H1 (cell line): ENCODE measurements around the gene DENND5B. TPM values are rescaled to one million over a fixed set of nuclear protein-coding genes. Genes with fewer than 3 reads are reported as not detected.

Experiments used
- CTCF ChIA-PET: fragments of 300-600 bp; sonication (Branson Sonifier 250); formaldehyde crosslinking; loops from one replicate; lab custom pipeline; 2021; ENCODE audit not compliant: partially characterized antibody; lab: Charles Lee
- POLR2A ChIA-PET: fragments of 300-600 bp; sonication (Branson Sonifier 250); formaldehyde crosslinking; loops from one replicate; lab custom pipeline; 2021; ENCODE audit warnings: inconsistent platforms; ENCODE audit not compliant: partially characterized antibody; lab: Charles Lee
- DNase-seq, 2 experiments: peaks; one replicate each; pipeline versions ENCODE4 v3.0.0 to v3.0.0-alpha.2; 2010 to 2022; ENCODE audit warnings: low spot score in 2 of 2, low read depth in 1 of 2, mixed read lengths in 1 of 2
- FAIRE-seq: peaks from 2 replicates; lab custom pipeline; 2011; peaks lifted over from hg19 to GRCh38; lab: Jason Lieb, UNC
- H2AFZ ChIP-seq: 2 replicates; pipeline ENCODE4 v1.8.1; 2012; ENCODE audit warnings: low read length, inconsistent platforms
- H2AK5ac ChIP-seq: 2 replicates; pipeline ENCODE4 v1.6.1; 2013; ENCODE audit warnings: low read depth, low read length
- H2BK120ac ChIP-seq: replicated peaks from 2 replicates; pipeline ENCODE3; 2013; ENCODE audit warnings: low read depth, low read length, inconsistent platforms
- H2BK12ac ChIP-seq: 2 replicates; pipeline ENCODE4 v1.6.1; 2013; ENCODE audit warnings: low read depth, low read length
- H2BK15ac ChIP-seq: 2 replicates; pipeline ENCODE4 v1.6.1; 2013; ENCODE audit warnings: low read length
- H2BK20ac ChIP-seq: 2 replicates; pipeline ENCODE4 v1.6.1; 2013; ENCODE audit warnings: low read length
- H2BK5ac ChIP-seq: 2 replicates; pipeline ENCODE4 v1.6.1; 2013; ENCODE audit warnings: low read depth, low read length
- H3K14ac ChIP-seq: 2 replicates; pipeline ENCODE4 v1.6.1; 2013; ENCODE audit warnings: inconsistent platforms; ENCODE audit not compliant: insufficient read length
- H3K18ac ChIP-seq: 2 replicates; pipeline ENCODE4 v1.6.1; 2013; ENCODE audit warnings: low read length; ENCODE audit errors: extremely low read depth
- H3K23ac ChIP-seq: 2 replicates; pipeline ENCODE4 v1.6.1; 2013; ENCODE audit warnings: inconsistent platforms; ENCODE audit not compliant: insufficient read length
- H3K23me2 ChIP-seq: 2 replicates; pipeline ENCODE4 v1.6.1; 2013; ENCODE audit warnings: low read depth, low read length
- H3K27ac ChIP-seq: 2 replicates; pipeline ENCODE4 v1.6.1; 2011; ENCODE audit warnings: low read depth, low read length, inconsistent platforms
- H3K27me3 ChIP-seq, 4 experiments: replicated peaks in 1 of 4; 1 replicate in 1 of 4; 2 replicates in 3 of 4; pipeline versions ENCODE4 v1.6.1 to v1.8.1; 2011 to 2013; ENCODE audit warnings: low read length in 3 of 4, mild to moderate bottlenecking in 3 of 4, inconsistent platforms in 2 of 4, mixed read lengths in 2 of 4, moderate library complexity in 1 of 4; ENCODE audit not compliant: control insufficient read depth in 3 of 4, insufficient read depth in 3 of 4; ENCODE audit errors: extremely low read depth in 1 of 4
- H3K36me3 ChIP-seq, 4 experiments: 2 replicates each; pipeline versions ENCODE4 v1.6.1 to v1.8.1; 2011 to 2013; ENCODE audit warnings: mild to moderate bottlenecking in 4 of 4, low read length in 3 of 4, moderate library complexity in 2 of 4, control low read depth in 1 of 4, inconsistent platforms in 1 of 4; ENCODE audit not compliant: insufficient read depth in 4 of 4, control insufficient read depth in 2 of 4
- H3K4ac ChIP-seq: replicated peaks from 2 replicates; pipeline ENCODE3; 2013; ENCODE audit warnings: low read length, low read depth, mixed read lengths, inconsistent platforms; ENCODE audit not compliant: insufficient read length
- H3K4me1 ChIP-seq, 4 experiments: replicated peaks in 1 of 4; 1 replicate in 1 of 4; 2 replicates in 3 of 4; pipeline versions ENCODE4 v1.6.1 to v1.8.1; 2011 to 2013; ENCODE audit warnings: low read length in 3 of 4, inconsistent platforms in 2 of 4, mixed read lengths in 1 of 4; ENCODE audit not compliant: insufficient read depth in 4 of 4, control insufficient read depth in 3 of 4
- H3K4me2 ChIP-seq, 2 experiments: 2 replicates each; pipeline versions ENCODE4 v1.6.1 to v1.8.1; 2011 to 2013; ENCODE audit warnings: low read depth in 2 of 2, low read length in 2 of 2, control low read depth in 1 of 2, inconsistent platforms in 1 of 2, mild to moderate bottlenecking in 1 of 2; ENCODE audit not compliant: insufficient read depth in 1 of 2
- H3K4me3 ChIP-seq, 4 experiments: fragments of 200-600, 300-600 bp in 1 of 4; sonication (generic), shearing (Covaris generic), sonication (Bioruptor Twin) in 1 of 4; 2 replicates each; pipeline versions ENCODE4 v1.5.1 to v1.8.1; 2011 to 2016; ENCODE audit warnings: low read length in 4 of 4, low read depth in 3 of 4, control low read depth in 2 of 4, inconsistent platforms in 2 of 4, mild to moderate bottlenecking in 2 of 4, mixed read lengths in 1 of 4, moderate library complexity in 1 of 4; ENCODE audit not compliant: insufficient read depth in 2 of 4; ENCODE audit errors: extremely low read depth in 1 of 4
- H3K56ac ChIP-seq: replicated peaks from 2 replicates; pipeline ENCODE3; 2013; ENCODE audit warnings: low read depth, mild to moderate bottlenecking, mixed read lengths, low read length, inconsistent platforms; ENCODE audit not compliant: insufficient read length
- H3K79me1 ChIP-seq: 2 replicates; pipeline ENCODE4 v1.6.1; 2013; ENCODE audit warnings: low read depth, low read length, control low read depth
- H3K79me2 ChIP-seq, 2 experiments: 2 replicates each; pipeline versions ENCODE4 v1.6.1 to v1.8.1; 2012 to 2013; ENCODE audit warnings: low read length in 2 of 2, mild to moderate bottlenecking in 2 of 2, inconsistent platforms in 1 of 2; ENCODE audit not compliant: insufficient read depth in 2 of 2, control insufficient read depth in 1 of 2
- H3K9ac ChIP-seq, 4 experiments: replicated peaks in 1 of 4; 1 replicate in 1 of 4; 2 replicates in 3 of 4; pipeline versions ENCODE4 v1.6.1 to v1.8.1; 2011 to 2013; ENCODE audit warnings: low read depth in 3 of 4, low read length in 3 of 4, control low read depth in 2 of 4, mild to moderate bottlenecking in 2 of 4, moderate library complexity in 2 of 4, inconsistent platforms in 1 of 4; ENCODE audit errors: extremely low read depth in 1 of 4
- H3K9me3 ChIP-seq, 2 experiments: 2 replicates each; pipeline versions ENCODE4 v1.6.1 to v1.8.1; 2012 to 2013; ENCODE audit warnings: mild to moderate bottlenecking in 2 of 2, moderate library complexity in 2 of 2, control low read depth in 1 of 2, inconsistent platforms in 1 of 2, low read depth in 1 of 2, low read length in 1 of 2, mixed read lengths in 1 of 2; ENCODE audit not compliant: insufficient read depth in 2 of 2
- H4K20me1 ChIP-seq, 2 experiments: replicated peaks in 1 of 2; 2 replicates each; pipeline versions ENCODE3 to v1.8.1; 2011 to 2013; ENCODE audit warnings: inconsistent platforms in 2 of 2, low read length in 2 of 2, mild to moderate bottlenecking in 1 of 2; ENCODE audit not compliant: insufficient read depth in 2 of 2, control insufficient read depth in 1 of 2
- H4K5ac ChIP-seq: 2 replicates; pipeline ENCODE4 v1.6.1; 2013; ENCODE audit warnings: low read length, low read depth, mixed read lengths, inconsistent platforms; ENCODE audit not compliant: insufficient read length
- H4K8ac ChIP-seq: 2 replicates; pipeline ENCODE4 v1.8.0; 2013; ENCODE audit warnings: mild to moderate bottlenecking, moderate library complexity, low read length, inconsistent platforms; ENCODE audit not compliant: insufficient read depth; ENCODE audit errors: extremely low read depth
- H4K91ac ChIP-seq: replicated peaks from 2 replicates; pipeline ENCODE3; 2013; ENCODE audit warnings: low read length, mixed read lengths, inconsistent platforms; ENCODE audit not compliant: insufficient read length
- MAFK ChIP-seq: IDR thresholded peaks from 2 replicates; pipeline ENCODE4 v1.6.1; 2012; ENCODE audit warnings: low read depth, mild to moderate bottlenecking, improper control_type of control experiment, low read length
- TAF1 ChIP-seq: IDR thresholded peaks from 2 replicates; pipeline ENCODE4 v1.6.1; 2011; ENCODE audit warnings: mild to moderate bottlenecking, low read depth, low read length
- polyA plus RNA-seq, 7 experiments: library from polyadenylated mRNA; depleted of rRNA in 3 of 7; stranded (reverse) in 5 of 7; unstranded in 2 of 7; fragments of >200 nt in 5 of 7; fragments of 200-250 nt in 2 of 7; gene quantifications; 1 replicate in 5 of 7; 2 replicates in 1 of 7; 4 replicates in 1 of 7; pipeline versions ENCODE4 v1.2.1 to v1.2.3, GENCODE V29; 2011 to 2013; ENCODE audit warnings: missing spikeins in 2 of 7, mixed read lengths in 2 of 7
- total RNA-seq: library from RNA; stranded (reverse); fragmentation: NEBNext Ultra II Directional; extraction: Animal tissue kit (Norgen Biotek cat#: 25700); gene quantifications from 2 replicates; pipeline ENCODE4 v1.2.1, GENCODE V29; 2021

The DENND5B gene
- total and polyA plus RNA-seq, 2 of the 8 experiments (the other 6 are each of a cell fraction or from before 2014, with no cell fraction given) = 13.4 to 20.2 TPM

DNA sequence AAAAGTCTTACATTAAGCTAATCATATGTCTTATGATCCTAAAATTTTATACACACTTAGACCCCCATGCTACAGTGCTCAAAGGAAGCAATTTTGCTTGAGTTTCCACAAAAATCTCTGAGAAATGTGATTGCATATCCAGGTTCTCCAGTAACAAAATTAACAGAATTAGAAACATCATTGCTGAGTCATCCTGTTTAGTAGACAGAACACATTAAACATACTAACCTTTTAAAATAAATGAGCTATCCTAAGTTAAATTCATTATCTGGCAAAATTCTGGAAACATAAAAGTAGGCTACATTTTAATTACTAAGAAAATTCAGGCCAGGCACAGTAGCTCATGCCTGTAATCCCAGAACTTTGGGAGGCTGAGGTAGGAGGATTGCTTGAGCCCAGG is 94.7 kb downstream of the DENND5B start:
- no peak overlapping the region for H2BK15ac ChIP-seq
- POLR2A ChIA-PET = interaction anchor here (0.7 kb wide), 2 partner anchors 8 to 107 kb away, joined by 3 read pairs; no protein-coding TSS in a partner anchor
- no peak overlapping the region for H2BK12ac ChIP-seq
- H3K18ac ChIP-seq = no peak overlapping the region
- H3K36me3 ChIP-seq = no peaks in the 10 kb centered on the region
- no peak overlapping the region for H3K4ac ChIP-seq
- no peak overlapping the region for H4K8ac ChIP-seq
- H3K23ac ChIP-seq = no peak overlapping the region
- no peak overlapping the region for H4K91ac ChIP-seq
- DNase-seq (no peak), FAIRE-seq (no peak)
- no peak overlapping the region for H3K4me3 ChIP-seq
- peaks cover 0 to 11% (median 3%) of the 10 kb centered on the region in 4 experiments; a peak in 4 of 7 replicates for H3K4me1 ChIP-seq
- H3K23me2 ChIP-seq = no peaks in the 10 kb centered on the region; the same call in 1 of the 2 replicates
- no peaks in the 10 kb centered on the region for H4K20me1 ChIP-seq
- H2AFZ ChIP-seq = no peak overlapping the region
- H3K56ac ChIP-seq = no peak overlapping the region
- no peaks in the 10 kb centered on the region for H3K9me3 ChIP-seq
- H2AK5ac ChIP-seq = no peak overlapping the region
- no peak overlapping the region for H2BK20ac ChIP-seq
- no peaks in the 10 kb centered on the region for H3K27me3 ChIP-seq
- no peak overlapping the region for H2BK5ac ChIP-seq
- H3K27ac ChIP-seq = no peak overlapping the region
- H3K14ac ChIP-seq = no peak overlapping the region
- no peak overlapping the region for H3K9ac ChIP-seq
- H3K4me2 ChIP-seq = no peak overlapping the region
- H3K79me2 ChIP-seq = peaks cover 0 to 7% of the 10 kb centered on the region in 2 experiments; a peak in 1 of 4 replicates
- H4K5ac ChIP-seq = no peak overlapping the region
- TF ChIP-seq TAF1 = no peak
- peak; percentile 20; the same call in 1 of the 2 replicates for TF ChIP-seq MAFK
- H2BK120ac ChIP-seq = no peak overlapping the region
- CTCF ChIA-PET = no interaction called here
- no peaks in the 10 kb centered on the region for H3K79me1 ChIP-seq
